GM19452 (cell line): ENCODE measurements around the gene PPP2R5B.

ENCODE experiments used
- ATAC-seq: cut with Tn5 transposase; IDR thresholded peaks from one replicate; pipeline ENCODE4 v1.9.1; 2021; ENCODE audit not compliant: unreplicated experiment

The PPP2R5B gene

GRCh38 chr11:64906314-64906635 is 18.2 kb upstream of the PPP2R5B start:
- ATAC-seq, result no peak

DNA sequence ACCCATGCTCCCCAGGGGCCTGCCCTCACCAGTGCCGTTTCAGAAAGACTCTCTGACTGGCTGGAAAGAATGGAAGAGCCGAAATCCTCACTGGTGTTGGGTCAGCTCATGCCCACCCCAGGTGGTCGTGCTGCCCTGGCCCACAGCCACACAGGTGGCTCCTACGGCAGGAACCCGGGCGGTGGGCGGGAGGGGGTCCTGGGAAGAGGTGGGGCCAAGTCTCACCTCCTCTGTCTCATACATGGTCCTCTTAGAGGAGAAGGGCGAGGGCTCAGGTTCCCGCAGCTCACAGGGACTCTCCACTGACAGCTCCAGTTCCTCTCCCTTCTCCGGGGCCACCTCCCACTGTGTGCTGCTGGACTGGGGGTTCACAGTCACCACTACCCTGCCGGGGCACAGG is 15.7 kb upstream of the PPP2R5B start:
- ATAC-seq, result no peak

DNA sequence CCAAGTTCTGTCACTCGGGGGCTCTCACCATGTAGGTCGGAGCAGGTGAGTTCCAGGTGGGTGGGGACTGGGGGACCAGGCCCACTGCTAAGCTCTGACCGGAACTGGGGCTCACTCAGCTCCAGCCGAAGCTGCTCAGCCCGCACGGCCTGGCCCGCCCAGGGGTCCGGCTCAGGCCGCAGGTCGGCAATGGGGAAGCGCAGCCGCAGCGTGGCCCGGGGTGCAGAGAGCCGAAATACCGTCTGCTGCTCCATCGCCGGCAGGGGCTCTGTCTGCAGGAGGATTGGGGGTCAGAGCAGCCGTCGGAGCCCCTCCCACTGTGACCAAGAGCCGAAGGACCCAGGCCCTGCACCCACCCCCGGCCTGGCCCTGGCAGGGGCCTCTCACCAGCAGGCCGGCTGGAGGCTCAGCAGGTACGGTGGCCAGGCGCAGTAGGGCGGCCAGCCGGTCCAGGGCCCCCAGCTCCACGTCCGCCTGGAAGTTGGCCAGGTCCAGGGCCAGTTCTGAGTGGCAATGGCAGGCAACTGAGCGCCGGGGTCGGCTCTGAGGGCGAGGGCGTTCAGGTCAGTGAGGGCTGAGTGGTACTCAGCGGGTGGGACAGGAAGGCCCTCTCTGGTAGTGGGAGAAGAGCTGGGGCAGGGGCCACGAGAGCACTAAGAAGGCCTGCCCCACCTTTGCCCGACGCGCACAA is 14.7 kb upstream of the PPP2R5B start:
- no peak for ATAC-seq

DNA sequence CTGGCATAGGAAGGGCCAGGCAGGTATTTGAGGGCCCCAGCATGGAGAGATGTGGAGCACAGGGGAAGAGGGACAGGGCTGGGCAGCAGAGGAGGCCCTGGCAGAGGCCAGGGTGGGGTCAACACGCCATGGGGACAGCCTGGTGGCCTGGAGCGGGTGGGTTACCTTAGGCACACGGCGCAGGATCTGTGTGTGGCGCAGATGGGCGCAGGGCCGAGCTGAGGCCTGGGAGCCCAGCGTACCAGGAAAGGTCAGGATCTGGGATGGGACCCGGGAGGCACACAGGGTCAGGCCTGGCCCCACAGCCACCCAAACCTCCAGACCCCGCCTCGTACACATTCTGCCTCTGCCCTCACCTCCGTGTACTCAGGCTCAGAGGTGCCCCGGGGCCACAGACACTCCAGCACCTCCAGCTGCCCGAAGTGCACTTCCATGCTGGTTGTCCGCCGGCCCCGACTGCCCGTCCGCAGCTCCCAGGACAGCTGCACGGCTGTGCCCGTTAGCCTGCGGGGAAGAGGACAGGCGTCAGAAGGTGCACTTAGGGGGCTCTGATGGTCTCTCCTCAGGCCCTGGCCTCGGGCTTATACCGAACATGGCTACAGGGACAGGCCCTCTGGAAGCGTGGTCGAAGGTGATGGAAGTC is 13.9 kb upstream of the PPP2R5B start:
- ATAC-seq, result no peak

GRCh38 chr11:64911142-64911541 is 13.3 kb upstream of the PPP2R5B start:
- ATAC-seq, result no peak

DNA sequence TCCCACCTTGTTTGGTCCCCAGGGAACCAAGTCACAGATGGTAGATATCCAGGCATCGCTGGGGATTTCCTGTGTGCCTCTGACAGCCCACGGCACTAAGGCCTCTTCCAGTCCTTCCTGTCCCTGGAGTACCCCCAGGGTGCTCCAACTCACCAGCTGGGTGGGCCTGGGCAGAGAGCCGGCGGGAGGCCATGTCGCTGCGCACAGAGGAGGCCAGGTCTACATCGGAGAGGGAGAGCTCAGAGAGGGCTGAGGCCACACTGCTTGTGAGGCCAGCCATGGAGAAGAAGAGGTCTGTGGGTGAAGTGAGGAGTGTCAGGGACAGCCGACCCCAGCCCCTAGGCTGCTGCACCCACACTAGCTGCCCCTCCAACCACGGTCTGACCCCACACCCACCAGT is 12.8 kb upstream of the PPP2R5B start:
- ATAC-seq, result no peak

DNA sequence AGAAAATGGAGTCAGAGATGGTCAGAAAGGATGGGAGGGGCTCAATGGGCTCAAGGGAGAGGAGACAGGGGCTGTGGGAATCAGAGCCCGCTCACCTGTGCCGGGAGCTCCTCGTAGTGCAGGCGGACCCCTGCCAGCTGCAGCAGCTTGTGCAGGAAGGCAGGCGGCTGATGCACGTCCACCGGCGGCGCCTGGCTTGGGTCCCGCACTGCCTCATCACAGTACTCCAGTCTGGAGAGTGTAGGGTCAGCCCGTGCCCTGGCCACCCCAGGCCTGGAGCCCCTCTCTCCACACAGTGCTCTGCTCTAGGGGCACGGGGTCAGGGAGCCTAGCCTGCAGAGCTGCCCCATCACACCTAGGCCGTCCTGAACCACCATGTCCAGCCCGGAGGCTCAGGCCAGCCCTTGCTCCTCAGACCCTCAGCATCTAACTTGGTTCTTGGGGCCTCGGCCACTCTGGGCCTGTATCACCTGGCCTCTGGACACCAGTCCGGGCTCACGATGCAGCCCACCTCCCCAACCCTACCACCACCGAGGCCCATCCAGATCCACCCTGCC is 11.2 kb upstream of the PPP2R5B start:
- ATAC-seq, result no peak

GRCh38 chr11:64914123-64914522 is 10.4 kb upstream of the PPP2R5B start:
- ATAC-seq, result no peak

- no peak for ATAC-seq
These were observed 9.1 kb upstream of the PPP2R5B start for GRCh38 chr11:64915376-64915887.

DNA sequence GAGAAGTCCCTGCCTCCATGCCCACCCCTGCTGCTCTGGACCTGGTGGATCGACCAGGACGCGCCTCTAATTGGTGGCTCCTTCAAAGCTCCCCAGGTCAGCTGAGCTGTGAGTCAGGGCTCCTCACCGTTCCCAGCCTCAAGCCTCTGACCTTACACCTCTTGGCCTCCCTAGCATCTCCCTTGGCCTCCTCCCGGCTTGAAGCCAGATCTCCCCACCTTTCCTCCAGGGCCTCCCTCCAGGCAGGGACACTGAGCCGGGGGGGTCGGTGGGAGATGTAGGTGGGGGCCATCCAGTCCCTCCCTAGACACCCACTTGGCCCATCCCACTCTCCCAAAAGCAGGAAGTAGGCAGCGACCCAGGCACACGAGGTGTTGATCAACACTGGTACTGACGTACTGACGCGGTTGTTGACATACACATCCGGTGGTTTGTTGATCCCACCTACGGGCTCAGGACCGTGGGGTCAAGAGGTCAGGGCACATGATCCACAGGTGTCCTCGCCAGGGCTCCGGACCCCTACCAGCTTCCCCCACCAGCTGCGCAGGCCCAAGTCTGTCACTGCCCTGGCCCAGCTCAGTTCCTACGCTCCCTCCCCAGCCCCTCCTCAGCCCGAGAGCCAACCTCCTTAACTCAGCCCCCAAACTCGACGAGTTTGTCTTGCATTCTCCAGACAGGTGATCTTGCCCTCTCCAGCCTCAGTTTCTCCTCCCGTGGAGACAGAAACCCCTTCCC is 8.3 kb upstream of the PPP2R5B start:
- peak; percentile 18 for ATAC-seq

DNA sequence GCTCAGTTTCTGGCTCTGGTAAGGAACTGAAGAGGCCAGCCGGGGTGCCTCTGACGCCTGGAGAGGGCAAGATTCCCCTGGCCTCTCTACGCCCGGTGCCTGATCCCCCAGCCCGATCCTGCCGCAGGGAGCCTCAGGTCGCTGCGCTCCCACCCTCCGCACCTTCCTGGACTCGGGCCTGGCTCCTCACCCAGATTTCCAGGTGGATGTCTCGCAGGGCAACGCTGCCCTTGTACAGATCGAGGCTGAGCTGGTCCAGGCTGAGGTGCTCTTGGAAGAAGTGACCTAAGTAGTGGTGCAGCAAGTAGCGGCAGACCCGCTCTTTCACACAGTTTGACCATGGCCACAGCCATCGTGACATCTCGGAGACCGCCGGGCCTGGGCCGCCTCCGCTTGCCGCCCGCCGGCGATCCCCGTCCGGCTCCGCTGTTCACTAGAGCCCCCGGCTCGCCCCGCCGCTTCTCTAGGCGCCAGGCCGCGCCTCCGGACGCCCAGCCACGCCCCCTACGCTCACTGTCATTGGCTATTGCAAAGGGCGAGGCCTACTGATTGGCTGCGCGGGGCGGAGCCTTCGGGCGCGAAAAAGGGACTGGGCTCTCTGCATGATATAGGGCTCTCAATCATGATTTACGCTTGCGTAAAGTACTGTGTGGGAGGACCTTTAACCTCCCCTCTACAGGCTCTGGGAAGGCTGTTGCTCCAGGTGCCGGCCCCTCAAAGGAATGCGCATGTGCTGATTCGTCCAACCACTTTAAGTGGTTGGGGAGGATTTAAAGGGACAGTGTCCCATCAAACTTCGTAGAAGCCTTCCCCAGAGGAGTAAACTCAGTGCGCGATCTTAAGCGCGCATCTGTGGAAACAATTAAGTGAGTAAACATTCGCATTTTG is 7.5 kb upstream of the PPP2R5B start, which contains the start of gene ATG2A:
ATG2A (minus strand) TSS at position 435 of the 888 bp plus-strand sequence; CDS start at position 361, 74 bp downstream.
- peak; percentile 91 for ATAC-seq

- no peak for ATAC-seq
These were observed 6.9 kb upstream of the PPP2R5B start for GRCh38 chr11:64917663-64917995.

GRCh38 chr11:64918017-64918416 is 6.5 kb upstream of the PPP2R5B start:
- ATAC-seq, result no peak

- ATAC-seq, result no peak
These were observed 4.9 kb upstream of the PPP2R5B start for GRCh38 chr11:64919627-64920026.

- no peak for ATAC-seq
These were observed 4.4 kb upstream of the PPP2R5B start for GRCh38 chr11:64920124-64920523.

DNA sequence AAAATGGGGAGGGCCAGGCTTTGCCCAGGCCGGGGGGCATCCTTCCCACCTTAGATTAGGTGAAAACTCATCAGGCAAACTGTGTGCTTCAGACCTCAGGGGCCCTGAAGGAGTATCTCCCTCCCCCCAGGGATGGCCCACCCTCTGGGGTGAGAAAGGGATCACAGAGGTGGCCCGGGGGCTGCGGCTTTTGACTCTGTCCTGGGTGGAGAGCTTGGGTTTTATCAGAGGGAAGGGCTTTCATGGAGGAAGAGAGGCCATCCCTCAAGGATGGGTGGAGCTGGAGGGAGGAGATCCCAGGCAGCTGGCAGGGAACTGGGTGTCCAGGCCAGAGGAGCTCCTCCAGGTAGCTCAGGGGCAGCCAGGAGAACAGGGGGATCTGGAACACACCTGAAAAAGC is 3.1 kb upstream of the PPP2R5B start:
- ATAC-seq, result no peak

DNA sequence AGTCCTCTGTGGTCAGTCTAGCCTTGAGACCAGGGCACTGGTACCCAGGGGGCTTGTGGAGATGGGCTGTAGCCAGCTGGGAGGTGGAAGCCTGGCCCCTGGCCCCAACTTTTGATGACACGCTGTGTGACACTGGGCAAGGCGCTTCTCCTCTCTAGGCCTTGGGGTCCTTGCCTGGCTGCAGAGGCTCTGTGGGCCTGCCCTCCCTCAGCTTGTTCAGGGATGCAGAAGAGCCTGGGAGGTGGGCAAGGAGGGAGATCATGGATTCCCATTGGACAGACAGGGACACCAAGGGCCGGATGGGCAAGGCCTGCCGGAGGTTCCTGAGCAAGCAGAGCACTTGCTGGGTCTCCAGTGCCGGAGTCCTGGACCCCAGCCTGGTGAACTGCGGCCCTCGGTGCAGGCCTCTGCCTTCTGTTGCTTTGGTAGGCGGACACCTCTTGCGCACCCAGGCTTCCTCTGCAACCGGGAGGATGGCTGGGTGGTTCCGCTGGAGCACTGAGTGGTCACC is 1.3 kb upstream of the PPP2R5B start:
- ATAC-seq, result no peak

DNA sequence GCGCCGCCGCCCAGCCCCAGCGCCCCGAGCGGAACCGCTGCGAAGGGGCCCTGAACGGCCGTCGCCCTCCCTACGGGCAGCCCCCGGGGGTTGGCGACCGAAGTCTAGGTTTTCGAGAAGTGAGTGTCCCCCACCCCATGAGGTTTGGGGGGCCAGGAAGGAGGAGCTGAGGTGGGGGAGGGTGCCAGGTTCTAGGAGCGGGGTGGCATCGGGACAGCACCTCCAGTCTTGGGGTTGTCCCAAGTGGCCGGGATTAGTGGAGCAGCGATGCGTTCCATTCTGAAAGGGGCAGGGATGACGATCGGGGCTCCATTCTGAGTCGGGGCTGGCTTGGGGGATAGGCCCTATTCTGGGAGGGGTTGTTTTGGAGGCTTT is 408 bp downstream of the PPP2R5B start:
- ATAC-seq, result no peak

- no peak for ATAC-seq
These were observed 1.3 kb downstream of the PPP2R5B start for GRCh38 chr11:64925536-64926436.

DNA sequence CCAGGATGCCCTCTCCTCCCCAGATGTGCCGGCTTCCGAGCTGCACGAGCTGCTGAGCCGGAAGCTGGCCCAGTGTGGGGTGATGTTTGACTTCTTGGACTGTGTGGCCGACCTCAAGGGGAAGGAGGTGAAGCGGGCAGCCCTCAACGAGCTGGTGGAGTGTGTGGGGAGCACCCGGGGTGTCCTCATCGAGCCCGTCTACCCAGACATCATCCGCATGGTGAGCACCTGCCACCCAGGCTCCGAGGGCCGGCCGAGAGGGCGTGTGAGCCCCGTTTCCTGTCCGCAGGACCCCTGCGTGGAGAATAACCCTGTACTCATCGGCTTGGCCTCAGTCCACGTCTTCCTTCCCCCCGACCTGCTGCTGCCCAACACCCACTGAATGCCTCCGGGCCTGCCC is 2.2 kb downstream of the PPP2R5B start:
- no peak for ATAC-seq
